Stimulated activated naive CD8-positive, alpha-beta T cell treated with anti-CD3 and anti-CD28 coated beads, Interleukin-15, amount 100 ng/mL, for 72 hours (primary cell): ENCODE measurements around the gene TEX264.

Source experiments
- ATAC-seq: fragments of 150-1000 bp; cut with Tn5 transposase; 2 replicates; pipeline ENCODE4 v1.10.0; 2021; ENCODE audit warnings: mild to moderate bottlenecking, moderate library complexity
- DNase-seq, 2 donors: peaks; one replicate each; pipeline ENCODE4 v3.0.0; 2021 to 2022
- H3K27ac Mint-ChIP-seq, 2 donors: one replicate each; pipeline ENCODE4 v1.8.0; 2022; ENCODE audit warnings: mild to moderate bottlenecking in 2 of 2, mixed read lengths in 2 of 2, moderate library complexity in 2 of 2
- H3K27me3 Mint-ChIP-seq: one replicate; pipeline ENCODE4 v1.8.0; 2022; ENCODE audit warnings: mixed read lengths
- H3K4me1 Mint-ChIP-seq: one replicate; pipeline ENCODE4 v1.8.0; 2022; ENCODE audit warnings: mild to moderate bottlenecking, mixed read lengths
- H3K4me3 Mint-ChIP-seq, 2 donors: one replicate each; pipeline ENCODE4 v1.8.0; 2022; ENCODE audit warnings: mild to moderate bottlenecking in 2 of 2, mixed read lengths in 2 of 2, moderate library complexity in 1 of 2
- H3K9me3 Mint-ChIP-seq, 2 donors: one replicate each; pipeline ENCODE4 v1.8.0; 2022; ENCODE audit warnings: mixed read lengths in 2 of 2

Gene TEX264

GRCh38 chr3:51703068-51703760 is 32.2 kb downstream of the TEX264 start:
- no peak overlapping the region for H3K4me3 Mint-ChIP-seq
- H3K27ac Mint-ChIP-seq, result peak overlapping the region in 1 of 2 donors; percentile 43
- peaks cover 31% of the 10 kb centered on the region for H3K4me1 Mint-ChIP-seq
- ATAC-seq (no peak), DNase-seq (no peak)
- H3K27me3 Mint-ChIP-seq, result peaks cover 12% of the 10 kb centered on the region
- no peaks in the 10 kb centered on the region for H3K9me3 Mint-ChIP-seq

GRCh38 chr3:51703761-51704510 is 32.9 kb downstream of the TEX264 start:
- peaks cover 31% of the 10 kb centered on the region for H3K4me1 Mint-ChIP-seq
- ATAC-seq (no peak), DNase-seq (no peak)
- H3K4me3 Mint-ChIP-seq, result no peak overlapping the region
- H3K27me3 Mint-ChIP-seq, result peaks cover 12% of the 10 kb centered on the region
- H3K27ac Mint-ChIP-seq, result peak overlapping the region; percentile 31 to 78
- H3K9me3 Mint-ChIP-seq, result no peaks in the 10 kb centered on the region

DNA sequence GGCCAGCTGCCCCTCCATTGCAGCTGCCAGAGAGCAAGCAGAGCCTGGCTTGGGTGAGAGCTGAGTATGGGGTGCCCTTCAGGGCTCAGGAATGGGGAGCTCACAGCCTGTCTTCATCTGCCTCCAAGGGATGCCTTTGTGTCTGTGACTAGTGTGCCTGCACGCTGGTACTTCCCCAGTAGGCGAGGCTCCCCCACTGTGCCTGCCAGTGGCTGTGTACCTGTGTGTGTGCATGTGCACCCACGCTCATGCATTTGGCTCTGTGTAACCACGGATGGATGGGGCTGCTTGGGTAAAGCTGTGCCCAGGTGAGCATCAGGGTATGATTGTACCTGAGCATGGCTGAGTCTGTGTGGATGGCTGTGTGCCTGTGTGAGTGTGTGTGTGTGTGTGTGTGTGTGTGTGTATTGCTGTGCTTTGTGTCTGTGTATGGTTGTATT is 33.5 kb downstream of the TEX264 start:
- H3K27ac Mint-ChIP-seq, result peak overlapping the region in 1 of 2 donors; percentile 31
- H3K9me3 Mint-ChIP-seq, result no peaks in the 10 kb centered on the region
- DNase-seq (no peak), ATAC-seq (no peak)
- H3K27me3 Mint-ChIP-seq, result peaks cover 12% of the 10 kb centered on the region
- H3K4me3 Mint-ChIP-seq, result no peak overlapping the region
- H3K4me1 Mint-ChIP-seq, result peaks cover 32% of the 10 kb centered on the region

DNA sequence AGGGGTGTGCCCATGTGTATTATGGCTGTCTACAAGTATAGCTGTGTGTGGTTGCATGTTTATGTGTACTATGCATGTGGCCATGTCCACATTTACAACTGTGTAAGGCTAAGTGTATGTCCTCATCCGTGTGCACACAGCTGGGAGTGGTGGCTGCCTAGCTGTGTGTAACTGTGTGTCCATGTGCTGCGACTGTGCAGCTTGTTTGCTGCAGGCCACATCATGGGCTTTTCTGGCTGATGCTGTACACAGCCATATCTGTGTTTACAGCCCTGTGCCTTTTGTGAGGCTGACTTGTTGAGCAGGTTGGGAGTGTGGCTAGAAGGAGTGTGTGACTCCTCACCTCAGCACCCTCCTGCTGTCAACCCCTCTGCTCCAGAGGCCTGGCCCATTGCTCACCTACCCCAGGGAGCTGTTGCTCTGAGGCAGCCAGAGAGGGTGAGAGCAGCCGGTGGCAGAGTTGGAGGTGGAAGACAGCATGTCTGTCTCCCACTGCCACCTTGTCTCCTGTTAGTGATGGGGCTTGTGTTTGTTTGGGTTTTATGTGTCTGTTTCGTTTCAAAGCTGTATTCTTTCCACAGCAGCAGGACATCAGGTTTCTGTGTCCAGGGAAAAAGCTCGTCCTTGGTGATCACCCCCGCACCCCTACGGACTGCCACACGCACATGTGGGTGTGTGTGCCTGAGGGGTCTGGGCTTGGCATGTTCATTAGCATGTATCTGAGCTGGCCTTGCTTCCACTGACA is 34.4 kb downstream of the TEX264 start:
- H3K4me1 Mint-ChIP-seq, result peaks cover 41% of the 10 kb centered on the region
- DNase-seq (no peak), ATAC-seq (no peak)
- H3K9me3 Mint-ChIP-seq, result no peaks in the 10 kb centered on the region
- H3K27me3 Mint-ChIP-seq, result peaks cover 12% of the 10 kb centered on the region
- no peak overlapping the region for H3K4me3 Mint-ChIP-seq
- H3K27ac Mint-ChIP-seq, result no peak overlapping the region

DNA sequence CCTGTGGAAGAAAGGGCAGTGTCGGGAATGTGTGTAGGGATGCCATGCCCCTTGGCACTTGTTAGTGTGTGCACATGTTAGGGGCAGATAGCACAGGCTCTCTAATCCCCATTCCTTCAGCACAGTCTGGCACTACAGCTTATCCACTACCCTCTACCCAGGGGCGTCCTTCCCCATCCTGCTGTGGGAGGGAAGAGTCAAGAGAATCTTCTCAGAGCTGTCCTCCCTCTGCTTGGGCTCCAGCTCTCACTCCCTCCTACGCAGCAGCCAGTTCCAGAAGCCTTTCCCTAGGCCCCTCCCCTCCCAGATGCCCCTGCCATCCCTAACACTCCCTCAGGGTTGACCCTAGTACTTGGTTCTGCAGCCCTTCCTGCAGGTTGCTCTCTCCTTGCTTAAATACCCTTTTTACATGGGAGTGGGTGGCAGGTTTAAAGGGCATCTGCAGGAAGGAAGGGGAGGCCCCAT is 35.0 kb downstream of the TEX264 start:
- peaks cover 12% of the 10 kb centered on the region for H3K27me3 Mint-ChIP-seq
- ATAC-seq, result no peak
- H3K4me3 Mint-ChIP-seq, result no peak overlapping the region
- no peak overlapping the region for H3K27ac Mint-ChIP-seq
- peaks cover 46% of the 10 kb centered on the region for H3K4me1 Mint-ChIP-seq
- no peak for DNase-seq
- no peaks in the 10 kb centered on the region for H3K9me3 Mint-ChIP-seq

DNA sequence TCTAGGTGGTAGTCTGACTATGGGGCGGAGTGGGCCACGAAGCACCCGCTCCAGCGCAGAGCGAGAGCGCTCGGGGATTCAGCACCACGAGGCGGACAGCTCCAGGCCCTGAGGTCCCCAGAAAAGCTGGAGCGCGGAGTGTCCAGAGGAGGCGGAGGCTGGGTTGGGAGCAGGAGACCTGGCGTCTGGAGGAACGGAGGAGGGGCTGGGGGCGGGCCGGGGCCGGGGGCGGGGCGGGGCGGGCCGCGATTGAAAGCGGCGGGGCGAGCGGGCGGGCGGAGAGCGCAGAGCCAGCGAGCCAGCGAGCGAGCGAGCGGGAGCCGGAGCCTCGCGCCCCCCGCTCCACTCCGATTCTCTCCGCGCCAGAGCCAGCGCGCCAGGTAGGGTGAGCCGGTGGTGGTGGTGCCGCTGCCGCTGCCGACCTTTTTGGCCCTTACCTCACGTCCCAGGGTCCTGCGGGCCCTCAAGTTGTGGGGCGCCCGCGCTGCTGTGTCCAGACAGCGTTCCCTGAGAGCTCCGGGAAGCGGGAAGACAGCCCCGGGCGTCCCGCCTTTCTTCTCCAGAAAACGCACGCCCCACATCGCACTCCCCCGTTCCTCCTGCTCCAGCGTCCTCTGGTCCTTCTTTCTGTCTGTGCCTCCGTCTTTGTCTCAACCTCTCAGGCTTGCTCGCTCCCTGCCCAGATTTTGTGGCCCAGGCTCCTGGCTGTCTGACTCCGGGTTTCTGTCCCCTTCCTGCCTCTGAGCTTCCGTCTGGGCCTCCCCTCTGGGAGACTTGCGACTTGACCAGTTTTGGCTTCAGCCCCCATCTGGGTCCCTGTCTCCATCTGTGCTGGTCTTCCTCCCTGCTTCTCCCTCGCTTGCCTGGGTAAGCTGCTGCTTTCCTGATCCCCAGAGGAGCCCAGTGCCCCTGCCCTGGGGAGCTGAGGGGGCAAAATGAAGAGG is 36.0 kb downstream of the TEX264 start, which contains the start of gene GRM2:
TSS of gene GRM2 (plus strand) at position 281 of the 944 bp plus-strand sequence. CDS start 1,916 bp downstream, outside the sequence.
- peaks cover 12% of the 10 kb centered on the region for H3K27me3 Mint-ChIP-seq
- no peak for ATAC-seq
- no peak for DNase-seq
- H3K27ac Mint-ChIP-seq, result peak within 1 kb of the TSS in 1 of 2 donors; percentile 65
- H3K9me3 Mint-ChIP-seq, result no peaks in the 10 kb centered on the region
- H3K4me3 Mint-ChIP-seq, result peak within 1 kb of the TSS in 1 of 2 donors; percentile 32
- H3K4me1 Mint-ChIP-seq, result peaks cover 53% of the 10 kb centered on the region

DNA sequence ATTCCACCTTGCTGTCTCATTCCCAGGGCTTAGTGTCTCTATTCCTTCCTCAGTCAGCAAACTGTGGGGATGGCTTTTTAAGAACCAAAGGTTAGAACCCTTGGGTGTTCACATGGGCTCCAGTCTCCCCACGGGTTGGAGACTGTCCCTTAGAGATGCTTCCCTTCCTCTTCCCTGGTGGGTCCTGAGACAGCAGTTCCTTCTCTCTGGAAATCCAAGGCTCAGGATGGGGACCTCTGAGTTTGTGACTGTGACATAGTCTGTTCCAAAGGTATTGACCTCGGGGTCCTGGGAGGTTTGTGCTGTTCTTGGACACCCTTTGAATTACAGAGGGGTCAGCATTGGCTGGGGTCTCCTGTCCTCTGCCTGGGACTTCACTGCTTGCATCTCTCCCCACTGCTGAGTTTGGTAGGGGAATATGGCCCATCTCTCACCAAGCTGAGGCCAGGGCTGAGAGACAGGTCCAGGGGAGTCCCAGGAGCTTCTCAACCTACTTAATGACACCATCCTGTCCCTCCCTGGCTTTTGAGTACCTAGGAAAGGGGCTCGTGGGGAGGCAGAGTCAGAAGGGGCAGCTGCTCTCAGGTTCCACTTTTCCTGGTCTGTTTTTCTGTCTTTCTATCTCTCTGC is 37.3 kb downstream of the TEX264 start:
- H3K9me3 Mint-ChIP-seq, result no peaks in the 10 kb centered on the region
- peaks cover 12% of the 10 kb centered on the region for H3K27me3 Mint-ChIP-seq
- DNase-seq (no peak), ATAC-seq (no peak)
- H3K4me3 Mint-ChIP-seq, result no peak overlapping the region
- peaks cover 53% of the 10 kb centered on the region for H3K4me1 Mint-ChIP-seq
- no peak overlapping the region for H3K27ac Mint-ChIP-seq

DNA sequence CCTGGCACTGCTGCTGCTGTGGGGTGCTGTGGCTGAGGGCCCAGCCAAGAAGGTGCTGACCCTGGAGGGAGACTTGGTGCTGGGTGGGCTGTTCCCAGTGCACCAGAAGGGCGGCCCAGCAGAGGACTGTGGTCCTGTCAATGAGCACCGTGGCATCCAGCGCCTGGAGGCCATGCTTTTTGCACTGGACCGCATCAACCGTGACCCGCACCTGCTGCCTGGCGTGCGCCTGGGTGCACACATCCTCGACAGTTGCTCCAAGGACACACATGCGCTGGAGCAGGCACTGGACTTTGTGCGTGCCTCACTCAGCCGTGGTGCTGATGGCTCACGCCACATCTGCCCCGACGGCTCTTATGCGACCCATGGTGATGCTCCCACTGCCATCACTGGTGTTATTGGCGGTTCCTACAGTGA is 38.0 kb downstream of the TEX264 start:
- Mint-ChIP-seq H3K27ac (no peak overlapping the region), H3K9me3 (no peaks in the 10 kb centered on the region), H3K27me3 (peaks cover 12% of the 10 kb centered on the region), H3K4me1 (peaks cover 52% of the 10 kb centered on the region), H3K4me3 (no peak overlapping the region)
- ATAC-seq, result no peak
- no peak for DNase-seq

DNA sequence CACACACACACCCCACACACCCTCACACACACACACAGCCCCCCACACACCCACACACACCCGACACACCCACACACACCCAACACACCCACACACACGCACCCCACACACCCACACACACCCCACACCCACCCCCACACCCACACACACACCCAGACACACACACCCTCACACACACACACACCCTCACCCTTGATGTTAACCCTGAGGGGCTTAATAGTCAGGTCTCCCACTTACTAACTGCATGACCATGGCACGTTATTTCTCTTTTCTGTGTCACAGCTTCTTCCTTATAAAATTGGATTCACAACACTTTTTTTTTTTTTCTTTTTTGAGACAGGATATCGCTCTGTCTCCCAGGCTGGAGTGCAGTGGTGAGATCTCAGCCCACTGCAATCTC is 38.6 kb downstream of the TEX264 start:
- peak overlapping the region in 1 of 2 donors; percentile 49 for H3K4me3 Mint-ChIP-seq
- ATAC-seq, result peak; percentile 43
- H3K9me3 Mint-ChIP-seq, result no peaks in the 10 kb centered on the region
- no peak for DNase-seq
- peaks cover 12% of the 10 kb centered on the region for H3K27me3 Mint-ChIP-seq
- peak overlapping the region; percentile 88 to 98 for H3K27ac Mint-ChIP-seq
- peaks cover 52% of the 10 kb centered on the region for H3K4me1 Mint-ChIP-seq

DNA sequence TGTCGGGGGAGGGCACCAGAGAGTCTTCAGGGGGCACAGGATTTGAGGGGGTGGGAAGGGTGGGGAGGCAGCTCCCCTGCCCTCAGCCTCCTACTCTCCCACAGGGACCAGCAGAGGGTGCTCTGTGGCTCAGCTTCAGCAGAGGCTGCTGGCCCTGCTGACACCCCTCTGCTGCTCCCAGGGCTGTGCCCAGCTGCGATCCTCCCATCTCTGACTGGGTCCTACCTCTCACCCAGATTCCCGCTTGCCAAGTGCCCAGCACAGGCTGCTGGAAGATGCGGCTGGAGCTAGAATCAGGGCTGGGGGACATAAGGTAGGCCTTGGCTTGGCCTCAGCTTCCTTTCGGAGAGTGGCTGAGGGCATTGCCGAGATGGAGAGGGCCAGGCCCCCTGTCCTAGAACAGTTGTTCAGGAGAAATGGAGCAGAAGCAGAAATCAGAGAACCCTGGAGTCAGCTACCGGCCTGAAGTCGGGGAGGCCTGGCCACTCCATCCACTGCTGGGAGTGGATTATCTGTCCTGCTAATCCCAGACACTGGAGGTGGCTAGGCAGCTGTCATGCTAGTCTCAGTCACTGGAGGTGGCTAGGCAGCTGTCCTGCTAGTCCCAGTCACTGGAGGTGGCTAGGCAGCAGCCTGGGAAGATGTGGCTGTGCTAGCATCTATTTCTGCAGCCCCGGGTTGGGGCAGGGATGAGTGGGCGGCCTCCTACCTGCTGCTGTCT is 39.7 kb downstream of the TEX264 start:
- H3K4me3 Mint-ChIP-seq, result no peak overlapping the region
- H3K27ac Mint-ChIP-seq, result no peak overlapping the region
- peaks cover 49% of the 10 kb centered on the region for H3K4me1 Mint-ChIP-seq
- ATAC-seq (peak; percentile 34), DNase-seq (no peak)
- peaks cover 12% of the 10 kb centered on the region for H3K27me3 Mint-ChIP-seq
- H3K9me3 Mint-ChIP-seq, result no peaks in the 10 kb centered on the region

DNA sequence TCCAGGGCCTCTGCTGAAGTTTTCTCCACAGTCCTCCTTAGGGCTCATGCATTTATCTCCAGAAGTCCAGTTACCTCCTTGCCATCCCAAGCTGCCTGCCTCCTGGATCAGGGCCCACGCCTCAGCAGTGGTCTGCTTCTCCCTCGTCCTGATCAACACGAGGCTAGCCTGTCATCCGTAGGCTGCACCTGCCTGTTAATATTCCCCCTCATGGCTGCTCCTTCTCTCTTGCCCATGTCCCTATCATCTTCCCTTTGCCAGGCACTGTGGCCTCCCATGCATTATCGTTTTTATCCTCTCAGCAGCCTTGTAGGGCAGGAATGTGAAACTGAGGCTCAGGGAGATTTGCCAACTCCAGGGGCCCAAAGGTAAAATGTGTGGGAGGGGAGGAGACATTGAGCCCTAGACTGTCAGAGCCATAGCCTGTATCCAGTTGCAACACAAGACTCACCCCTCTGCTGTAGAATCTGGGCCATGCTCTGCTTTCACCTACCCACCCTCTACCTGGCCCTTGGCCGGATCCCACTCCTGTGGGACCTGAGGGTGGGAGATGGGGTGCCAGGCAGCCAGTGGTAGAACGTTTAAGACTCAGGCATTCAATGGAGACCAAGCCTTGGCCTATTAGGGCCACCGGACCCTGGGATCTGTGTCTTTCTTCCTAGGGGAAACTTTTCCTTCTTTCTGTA is 40.4 kb downstream of the TEX264 start:
- no peaks in the 10 kb centered on the region for H3K9me3 Mint-ChIP-seq
- no peak overlapping the region for H3K4me3 Mint-ChIP-seq
- ATAC-seq, result no peak
- DNase-seq, result no peak
- H3K27ac Mint-ChIP-seq, result peak overlapping the region in 1 of 2 donors; percentile 0
- peaks cover 42% of the 10 kb centered on the region for H3K4me1 Mint-ChIP-seq
- peaks cover 12% of the 10 kb centered on the region for H3K27me3 Mint-ChIP-seq

- Mint-ChIP-seq H3K4me3 (no peak overlapping the region), H3K4me1 (peaks cover 37% of the 10 kb centered on the region), H3K27ac (no peak overlapping the region), H3K9me3 (no peaks in the 10 kb centered on the region), H3K27me3 (peaks cover 11% of the 10 kb centered on the region)
- ATAC-seq (no peak), DNase-seq (no peak)
Observed at GRCh38 chr3:51712038-51712420, 41.0 kb downstream of the TEX264 start.

DNA sequence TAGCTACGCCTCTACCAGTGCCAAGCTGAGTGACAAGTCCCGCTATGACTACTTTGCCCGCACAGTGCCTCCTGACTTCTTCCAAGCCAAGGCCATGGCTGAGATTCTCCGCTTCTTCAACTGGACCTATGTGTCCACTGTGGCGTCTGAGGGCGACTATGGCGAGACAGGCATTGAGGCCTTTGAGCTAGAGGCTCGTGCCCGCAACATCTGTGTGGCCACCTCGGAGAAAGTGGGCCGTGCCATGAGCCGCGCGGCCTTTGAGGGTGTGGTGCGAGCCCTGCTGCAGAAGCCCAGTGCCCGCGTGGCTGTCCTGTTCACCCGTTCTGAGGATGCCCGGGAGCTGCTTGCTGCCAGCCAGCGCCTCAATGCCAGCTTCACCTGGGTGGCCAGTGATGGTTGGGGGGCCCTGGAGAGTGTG is 41.5 kb downstream of the TEX264 start:
- no peaks in the 10 kb centered on the region for H3K9me3 Mint-ChIP-seq
- no peak overlapping the region for H3K4me3 Mint-ChIP-seq
- H3K4me1 Mint-ChIP-seq, result peaks cover 32% of the 10 kb centered on the region
- H3K27me3 Mint-ChIP-seq, result peaks cover 6% of the 10 kb centered on the region
- no peak for ATAC-seq
- H3K27ac Mint-ChIP-seq, result no peak overlapping the region
- DNase-seq, result no peak
